ENCODE results near the gene ETF1. TPM values are rescaled to one million over a fixed set of nuclear protein-coding genes. Genes with fewer than 3 reads are reported as not detected.
A peak's percentile ranks its signal among the peaks of the same experiment; 100 is the strongest.

The ETF1 gene
- total and polyA plus RNA-seq, 9 of the 15 experiments (the other 6 are each of a cell fraction or from before 2014, with no cell fraction given) = 53.7 to 209 (median 164) TPM

- TF ChIP-seq E2F1 (CRISPR knock-in tag; IDR thresholded peaks at IDR 0.05) (no peak), TFAP4 (CRISPR knock-in tag; IDR thresholded peaks at IDR 0.05; ENCODE audit: borderline replicate concordance) (0 out of 2 replicates have a peak, but pooled peaks have one; percentile 14), POLR2AphosphoS2 (IDR thresholded peaks at IDR 0.05; ENCODE audit: low read length) (peak; percentile 72; the same call in 1 of the 2 replicates), NR0B1 (IDR thresholded peaks at IDR 0.05; ENCODE audit: partially characterized antibody) (no peak), HDGF (IDR thresholded peaks at IDR 0.05) (no peak), CREB1 (IDR thresholded peaks at IDR 0.05) (no peak; the same call in 1 of the 2 replicates), CREB1 (CRISPR knock-in tag; IDR thresholded peaks at IDR 0.05) (no peak), NR2C2 (CRISPR knock-in tag; IDR thresholded peaks at IDR 0.05) (peak; percentile 40; the same call in 1 of the 2 replicates), NR2C2 (tag; IDR thresholded peaks at IDR 0.05) (no peak), HMBOX1 (IDR thresholded peaks at IDR 0.05) (no peak), ZNF280B (CRISPR knock-in tag; IDR thresholded peaks at IDR 0.05) (no peak), TCF3 (CRISPR knock-in tag; IDR thresholded peaks at IDR 0.05) (no peak), SRSF7 (optimal IDR thresholded peaks at IDR 0.05; ENCODE audit: low read depth, low read length) (no peak), ZNF639 (CRISPR knock-in tag; conservative IDR thresholded peaks at IDR 0.05 in 1 of 2, IDR thresholded peaks at IDR 0.05 in 1 of 2) (no peak), RBM39 (optimal IDR thresholded peaks at IDR 0.05; ENCODE audit: low read depth, low read length) (peak; percentile 99), SIX5 (IDR thresholded peaks at IDR 0.05; ENCODE audit: borderline replicate concordance in 1 of 2, insufficient read depth in 1 of 2, low read depth in 1 of 2, low read length in 2 of 2) (no peak), KDM2B (CRISPR knock-in tag; IDR thresholded peaks at IDR 0.05) (no peak), TRIM25 (IDR thresholded peaks at IDR 0.05; ENCODE audit: borderline replicate concordance) (no peak), GATAD2A (IDR thresholded peaks at IDR 0.05) (no peak)
These were observed 75.3 kb downstream of the ETF1 start (continued) for GRCh38 chr5:138467711-138468132.
